ENCODE results near the gene UNC119B.

DNA sequence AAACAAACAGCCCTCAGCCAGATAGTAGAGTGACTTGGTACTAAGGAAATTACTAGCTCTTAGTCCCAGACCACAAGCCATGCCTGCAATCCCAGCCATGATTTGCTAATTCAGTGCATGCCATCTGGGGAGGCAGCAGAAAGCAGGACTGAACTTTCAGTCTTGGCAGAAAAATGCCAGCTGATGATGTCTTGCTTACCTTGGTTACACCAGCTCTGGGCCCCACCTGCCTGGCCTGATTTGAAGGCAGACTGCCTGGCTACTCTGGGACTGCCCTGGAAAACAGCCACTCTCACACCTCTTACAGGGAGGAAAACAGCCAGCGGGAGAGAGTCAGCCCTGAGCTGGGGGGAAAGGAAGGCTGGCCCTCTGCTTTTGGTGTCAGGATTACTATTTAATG lies 4.6 kb upstream of the UNC119B start:
- TF ChIP-seq, protein P1, sequence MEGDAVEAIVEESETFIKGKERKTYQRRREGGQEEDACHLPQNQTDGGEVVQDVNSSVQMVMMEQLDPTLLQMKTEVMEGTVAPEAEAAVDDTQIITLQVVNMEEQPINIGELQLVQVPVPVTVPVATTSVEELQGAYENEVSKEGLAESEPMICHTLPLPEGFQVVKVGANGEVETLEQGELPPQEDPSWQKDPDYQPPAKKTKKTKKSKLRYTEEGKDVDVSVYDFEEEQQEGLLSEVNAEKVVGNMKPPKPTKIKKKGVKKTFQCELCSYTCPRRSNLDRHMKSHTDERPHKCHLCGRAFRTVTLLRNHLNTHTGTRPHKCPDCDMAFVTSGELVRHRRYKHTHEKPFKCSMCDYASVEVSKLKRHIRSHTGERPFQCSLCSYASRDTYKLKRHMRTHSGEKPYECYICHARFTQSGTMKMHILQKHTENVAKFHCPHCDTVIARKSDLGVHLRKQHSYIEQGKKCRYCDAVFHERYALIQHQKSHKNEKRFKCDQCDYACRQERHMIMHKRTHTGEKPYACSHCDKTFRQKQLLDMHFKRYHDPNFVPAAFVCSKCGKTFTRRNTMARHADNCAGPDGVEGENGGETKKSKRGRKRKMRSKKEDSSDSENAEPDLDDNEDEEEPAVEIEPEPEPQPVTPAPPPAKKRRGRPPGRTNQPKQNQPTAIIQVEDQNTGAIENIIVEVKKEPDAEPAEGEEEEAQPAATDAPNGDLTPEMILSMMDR (IDR thresholded peaks at IDR 0.05; ENCODE audit: poor library complexity): no peak
- no peak for TF ChIP-seq EZH2 (IDR thresholded peaks at IDR 0.05; ENCODE audit: borderline replicate concordance)
- TF ChIP-seq EZH2phosphoT487 (IDR thresholded peaks at IDR 0.05; ENCODE audit: low read depth, severe bottlenecking, unreplicated experiment): no peak
